NCI-H1417 treated with DMSO at 0.1 percent for 48 hours (cell line): ENCODE results near the gene EEF2.

Experiments
- DNase-seq: peaks from one replicate; lab custom pipeline; 2025; lab: John Stamatoyannopoulos, UW

The EEF2 gene

DNA sequence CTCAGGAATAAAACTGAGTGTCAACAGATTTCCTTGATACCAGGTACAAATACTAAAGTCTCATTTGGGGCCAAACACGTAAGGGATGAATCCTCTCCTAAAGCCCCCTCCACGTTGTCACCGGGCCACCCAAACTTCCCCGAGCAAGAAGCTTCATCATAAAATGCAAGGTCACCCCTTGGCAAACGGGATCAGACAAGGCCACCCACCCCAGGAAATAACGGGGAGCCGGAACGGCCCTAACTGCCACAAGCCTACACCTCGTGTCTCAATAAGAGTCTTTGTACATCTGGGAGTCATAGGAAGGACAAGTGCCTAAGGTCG lies 717 bp downstream of the EEF2 start:
- DNase-seq, result no peak

DNA sequence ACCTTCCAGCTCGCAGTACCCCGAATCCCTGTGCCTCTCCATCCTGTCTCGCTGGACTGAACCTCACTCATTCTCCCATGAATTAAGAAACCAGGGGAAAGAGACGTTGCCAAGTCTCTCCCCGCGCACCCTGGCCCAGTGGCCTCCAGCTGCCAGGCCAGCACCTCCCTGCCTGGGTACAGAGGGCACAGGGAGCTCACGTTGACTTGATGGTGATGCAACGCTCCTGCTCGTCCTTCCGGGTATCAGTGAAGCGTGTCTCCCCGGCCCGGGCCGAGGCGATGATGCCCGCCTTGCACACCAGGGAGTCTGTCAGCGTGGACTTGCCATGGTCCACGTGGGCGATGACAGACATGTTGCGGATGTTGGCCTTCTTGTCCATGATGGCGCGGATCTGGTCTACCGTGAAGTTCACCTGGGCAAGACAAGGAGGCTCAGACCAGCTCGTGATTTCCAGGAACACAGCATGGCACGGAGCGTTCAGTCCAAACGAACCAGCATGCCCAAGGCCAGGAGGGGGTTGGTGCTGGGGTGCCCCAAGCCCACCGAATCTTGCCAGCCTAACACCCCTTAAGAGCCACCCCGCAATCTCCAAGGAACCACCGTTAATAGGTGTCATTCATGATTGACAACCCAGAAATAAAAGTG lies 1.2 kb downstream of the EEF2 start:
- no peak for DNase-seq

GRCh38 chr19:3983542-3983914 lies 1.7 kb downstream of the EEF2 start:
- DNase-seq, result no peak

DNA sequence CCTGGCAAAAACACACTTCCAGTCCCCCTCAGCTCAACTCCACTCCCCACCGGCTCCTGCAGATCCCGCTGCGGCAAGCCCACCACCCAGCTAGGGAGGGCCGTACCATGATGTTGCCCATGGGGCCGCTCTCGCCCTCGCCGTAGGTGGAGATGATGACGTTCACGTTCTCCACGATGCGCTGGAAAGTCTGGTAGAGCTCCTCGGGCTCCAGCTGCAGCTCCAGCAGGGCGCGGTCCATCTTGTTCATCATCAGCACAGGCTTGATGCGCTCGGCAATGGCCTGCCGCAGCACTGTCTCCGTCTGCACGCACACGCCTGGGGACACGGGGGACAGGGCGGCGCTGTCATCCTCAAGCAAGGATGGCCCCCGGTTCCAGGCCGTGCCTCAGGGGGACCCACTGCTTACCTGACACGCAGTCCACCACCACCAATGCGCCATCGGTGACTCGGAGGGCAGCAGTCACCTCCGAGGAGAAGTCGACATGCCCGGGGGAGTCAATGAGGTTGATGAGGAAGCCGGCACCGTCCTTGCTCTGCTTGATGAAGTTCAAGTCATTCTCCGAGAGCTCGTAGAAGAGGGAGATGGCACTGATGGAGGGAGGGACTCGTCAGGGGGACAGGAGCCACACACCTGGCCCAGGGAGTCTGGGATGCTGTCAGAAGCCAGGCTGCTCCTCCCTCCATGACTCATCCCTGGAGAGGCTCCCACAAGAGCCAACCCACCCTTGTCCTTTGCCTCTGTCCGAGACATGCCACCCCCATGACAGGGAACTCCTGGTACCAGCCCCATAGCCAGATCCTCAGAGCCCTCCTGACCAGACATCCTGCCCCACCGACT lies 2.3 kb downstream of the EEF2 start:
- DNase-seq, result no peak

DNA sequence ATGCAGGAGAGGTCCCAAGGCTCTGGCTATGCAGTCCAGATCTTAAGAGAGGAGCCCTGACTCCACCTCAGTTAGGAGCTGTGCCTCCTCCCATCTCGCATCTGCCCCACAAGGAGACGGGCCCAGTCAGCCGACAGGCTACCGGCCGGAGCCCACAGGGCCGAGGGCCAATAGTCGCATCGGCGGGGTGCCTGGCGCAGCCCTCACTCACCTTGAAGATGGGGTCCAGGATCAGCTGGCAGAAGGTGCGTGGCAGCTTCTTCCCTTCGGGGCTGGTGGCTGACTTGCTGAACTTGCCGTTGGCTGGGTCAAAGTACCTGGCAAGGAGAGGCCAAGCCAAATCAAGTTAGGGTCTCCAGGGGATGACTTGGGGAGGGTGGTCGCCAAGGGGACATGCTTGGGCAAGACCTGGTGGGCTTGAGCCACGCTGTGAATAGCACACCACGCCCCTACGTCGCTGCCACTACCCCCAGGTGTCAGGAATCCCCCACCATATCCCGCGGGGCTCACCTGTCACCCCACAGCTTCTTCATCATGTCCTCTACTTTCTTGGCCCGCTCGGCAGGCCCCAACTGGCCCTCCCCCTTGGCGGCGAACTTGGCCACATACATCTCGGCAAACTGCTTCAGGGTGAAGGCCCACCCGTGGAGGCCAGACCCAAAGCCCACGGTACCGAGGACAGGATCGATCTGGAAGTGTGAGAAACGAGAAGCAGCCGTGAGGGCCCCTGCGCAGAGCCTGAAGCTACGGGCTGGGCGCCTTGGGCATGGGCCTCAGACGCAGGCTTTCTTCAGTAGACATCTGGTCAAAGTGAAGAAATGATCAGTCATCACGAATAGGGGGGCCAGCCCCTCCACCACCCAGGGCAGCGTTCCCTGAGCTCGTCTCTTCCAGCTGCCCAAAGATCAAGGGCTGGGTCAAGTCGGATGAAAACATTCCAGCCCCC lies 3.3 kb downstream of the EEF2 start:
- no peak for DNase-seq

DNA sequence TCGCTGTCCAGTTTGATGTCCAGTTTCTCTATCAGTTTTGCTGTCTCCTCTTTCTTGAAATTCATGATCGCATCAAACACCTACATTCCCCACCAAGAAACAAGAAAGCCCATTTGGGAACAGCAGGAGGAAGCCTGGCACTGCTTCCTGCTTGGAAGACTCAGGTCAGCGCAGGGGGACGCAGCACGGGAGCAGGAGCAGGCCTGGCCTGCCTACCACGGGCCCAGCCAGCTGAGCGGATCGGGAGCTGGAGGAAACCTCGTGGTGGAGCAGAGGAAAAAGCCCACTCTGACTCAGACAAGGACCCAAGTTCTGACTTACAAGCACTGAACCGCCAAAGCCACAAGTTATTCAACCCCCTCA lies 3.9 kb downstream of the EEF2 start:
- DNase-seq, result no peak

DNA sequence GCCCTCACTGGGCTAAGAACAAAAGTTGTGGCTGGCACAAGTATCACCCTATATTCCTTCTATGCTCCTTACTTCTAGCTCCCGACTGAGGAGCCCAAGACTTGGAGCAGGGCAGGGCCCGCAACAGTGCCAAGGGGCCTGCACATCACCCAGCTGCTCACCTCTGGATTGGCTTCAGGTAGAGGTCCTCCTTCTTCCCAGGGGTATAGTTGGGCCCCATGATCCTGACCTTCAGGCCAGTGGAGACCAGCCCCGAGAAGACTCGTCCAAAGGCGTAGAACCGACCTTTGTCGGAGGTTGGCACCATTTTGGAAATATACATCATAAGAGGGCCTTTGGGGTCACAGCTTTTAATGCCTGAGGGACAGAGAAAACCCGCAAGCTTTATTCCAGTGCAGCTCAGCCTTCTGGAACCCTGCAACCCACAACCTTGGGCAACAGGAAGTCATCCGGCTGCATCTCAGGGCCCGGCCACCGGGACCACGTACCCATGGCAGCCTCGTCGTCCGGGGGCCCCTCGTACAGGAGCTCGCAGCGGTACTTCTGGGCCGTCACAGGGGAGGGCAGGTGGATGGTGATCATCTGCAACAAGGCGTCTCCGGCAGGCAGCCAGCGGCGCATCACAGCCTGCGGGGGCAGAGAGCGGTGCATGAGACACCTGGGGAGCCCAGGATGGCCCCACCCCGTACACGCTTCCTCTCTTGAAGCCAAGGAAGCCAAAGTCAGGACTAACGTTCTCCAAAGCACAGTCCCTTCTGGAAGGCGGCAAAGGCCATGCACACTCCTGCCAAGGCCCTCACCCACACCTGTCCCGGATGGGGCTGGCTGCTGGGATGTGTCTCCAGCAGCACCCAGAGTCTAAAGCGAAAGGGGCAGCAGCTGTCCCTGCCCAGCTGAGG lies 4.7 kb downstream of the EEF2 start:
- DNase-seq, result no peak

- no peak for DNase-seq
These were observed 5.5 kb downstream of the EEF2 start for GRCh38 chr19:3979674-3980352.

DNA sequence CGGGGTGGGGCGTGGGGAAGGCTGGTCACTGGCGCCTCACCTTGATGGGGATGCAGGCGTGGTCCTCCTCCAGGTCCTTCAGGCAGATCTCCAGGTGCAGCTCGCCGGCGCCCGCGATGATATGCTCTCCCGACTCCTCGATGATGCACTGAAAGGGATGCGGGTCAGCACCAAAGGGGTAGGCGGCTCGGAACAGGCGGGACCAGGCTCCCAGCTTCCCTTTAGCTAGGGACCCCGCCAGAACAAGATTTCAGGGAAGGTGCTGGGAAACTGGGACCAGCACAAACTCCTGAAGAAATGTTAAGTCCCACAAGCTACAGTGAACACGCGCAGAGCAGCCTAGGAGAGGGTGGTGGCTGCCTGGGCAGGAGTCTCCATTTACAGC lies 6.0 kb downstream of the EEF2 start:
- no peak for DNase-seq

- DNase-seq, result no peak
These were observed 7.1 kb downstream of the EEF2 start for GRCh38 chr19:3978145-3978544.

GRCh38 chr19:3977242-3978143 lies 7.8 kb downstream of the EEF2 start:
- DNase-seq, result no peak

- DNase-seq, result no peak
These were observed 8.6 kb downstream of the EEF2 start for GRCh38 chr19:3976495-3977241.

DNA sequence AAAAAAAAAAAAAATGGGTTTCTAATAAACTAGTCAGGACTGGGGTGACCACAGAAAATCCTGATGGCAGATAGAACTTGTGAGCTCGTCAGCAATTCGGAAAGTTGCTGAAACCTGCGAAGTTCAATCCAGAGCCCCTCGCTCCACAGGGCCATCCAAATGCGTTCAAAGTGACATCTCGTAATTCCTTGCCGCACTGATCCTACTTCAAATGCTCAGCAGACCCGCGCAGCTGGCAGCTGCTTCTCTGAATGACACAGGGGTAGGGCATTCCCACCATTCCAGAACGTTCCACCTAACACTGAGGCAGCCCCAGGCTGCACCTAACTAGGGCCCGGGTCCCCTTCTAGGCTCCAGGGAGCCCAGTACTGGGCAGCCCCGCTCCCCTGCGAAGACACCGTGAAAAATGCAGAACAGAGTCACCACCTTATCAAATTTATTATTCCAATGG lies 9.6 kb downstream of the EEF2 start:
- DNase-seq, result no peak

DNA sequence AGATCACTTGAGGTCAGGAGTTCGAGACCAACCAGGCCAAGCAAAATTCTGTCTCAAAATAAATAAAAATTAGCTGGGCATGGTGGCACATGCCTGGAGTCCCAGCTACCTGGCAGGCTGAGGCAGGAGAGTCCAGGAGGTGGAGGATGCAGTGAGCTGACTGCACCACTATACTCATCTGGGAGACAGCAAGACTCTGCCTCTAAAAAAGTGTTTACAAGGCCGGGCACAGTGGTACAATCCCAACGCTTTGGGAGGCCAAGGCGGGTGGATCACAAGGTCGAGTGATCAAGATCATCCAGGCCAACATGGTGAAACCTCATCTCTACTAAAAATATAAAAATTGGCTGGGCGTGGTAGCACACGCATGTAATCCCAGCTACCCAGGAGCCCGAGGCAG lies 10.1 kb downstream of the EEF2 start:
- no peak for DNase-seq

DNA sequence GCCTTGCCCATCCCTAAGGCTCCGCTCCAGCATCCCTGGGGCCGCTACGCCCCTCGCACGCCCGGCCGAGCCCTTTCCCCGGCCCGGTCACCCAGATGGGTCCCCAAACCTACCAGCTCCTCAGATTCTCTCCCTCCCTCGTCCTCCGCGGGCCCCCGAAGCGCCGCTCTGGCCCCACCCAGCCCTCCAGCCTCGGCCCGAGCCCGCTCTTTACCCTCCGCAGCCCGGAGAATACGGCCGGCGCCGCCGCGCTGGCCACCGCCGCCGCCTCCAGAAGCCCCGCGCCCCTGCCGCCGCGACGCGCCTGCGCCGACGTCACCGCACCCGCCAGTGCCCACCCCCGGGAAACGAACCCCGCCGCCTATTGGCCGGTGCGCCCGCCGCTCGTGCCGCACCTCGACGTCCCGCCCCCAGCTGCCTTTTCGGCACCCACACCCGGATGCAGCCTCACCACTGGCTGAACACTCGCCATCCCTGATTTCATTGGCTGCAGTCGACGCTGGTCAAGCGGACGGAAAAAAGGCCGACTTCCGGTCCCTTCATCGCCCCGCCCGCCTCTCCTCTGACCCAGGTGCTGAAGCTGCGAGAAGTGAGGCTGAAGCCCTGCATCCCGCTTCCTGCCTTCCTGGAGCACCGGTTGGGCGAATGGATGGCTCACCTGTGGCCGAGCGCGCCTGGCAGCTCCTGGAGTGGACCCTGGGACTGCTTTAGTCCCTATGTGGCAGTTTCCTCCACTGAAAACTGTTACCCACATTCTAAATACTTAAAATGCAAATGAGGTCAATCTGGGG lies 14.3 kb downstream of the EEF2 start, which contains the start of gene DAPK3:
TSS of gene DAPK3 (minus strand) at position 292 of the 791 bp plus-strand sequence. CDS start 1,364 bp downstream, outside the sequence.
- DNase-seq, result peak; percentile 93

DNA sequence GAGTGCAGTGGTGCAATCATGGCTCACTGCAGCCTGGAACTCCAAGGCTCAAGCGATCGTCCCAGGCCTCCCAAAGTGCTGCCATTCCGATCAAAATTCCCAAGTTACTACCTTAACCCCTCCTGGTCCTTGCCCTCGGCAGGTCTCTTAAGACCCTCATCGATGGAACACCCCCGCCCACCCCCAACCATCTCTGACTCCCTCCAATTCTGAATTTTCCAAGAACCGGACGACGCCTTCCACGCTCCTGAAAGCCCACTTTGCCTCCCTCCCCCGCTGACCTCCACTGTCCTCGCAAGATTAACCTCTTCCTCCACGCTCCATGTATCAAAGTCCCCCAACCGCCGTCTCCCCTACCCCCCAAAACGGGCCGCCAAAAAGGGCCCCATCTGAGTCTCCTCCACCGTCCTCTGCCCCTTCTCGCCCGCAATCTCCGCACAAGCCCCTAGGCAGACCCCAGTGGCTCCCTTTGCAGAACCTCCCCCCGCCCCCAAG lies 14.9 kb downstream of the EEF2 start:
- no peak for DNase-seq

DNA sequence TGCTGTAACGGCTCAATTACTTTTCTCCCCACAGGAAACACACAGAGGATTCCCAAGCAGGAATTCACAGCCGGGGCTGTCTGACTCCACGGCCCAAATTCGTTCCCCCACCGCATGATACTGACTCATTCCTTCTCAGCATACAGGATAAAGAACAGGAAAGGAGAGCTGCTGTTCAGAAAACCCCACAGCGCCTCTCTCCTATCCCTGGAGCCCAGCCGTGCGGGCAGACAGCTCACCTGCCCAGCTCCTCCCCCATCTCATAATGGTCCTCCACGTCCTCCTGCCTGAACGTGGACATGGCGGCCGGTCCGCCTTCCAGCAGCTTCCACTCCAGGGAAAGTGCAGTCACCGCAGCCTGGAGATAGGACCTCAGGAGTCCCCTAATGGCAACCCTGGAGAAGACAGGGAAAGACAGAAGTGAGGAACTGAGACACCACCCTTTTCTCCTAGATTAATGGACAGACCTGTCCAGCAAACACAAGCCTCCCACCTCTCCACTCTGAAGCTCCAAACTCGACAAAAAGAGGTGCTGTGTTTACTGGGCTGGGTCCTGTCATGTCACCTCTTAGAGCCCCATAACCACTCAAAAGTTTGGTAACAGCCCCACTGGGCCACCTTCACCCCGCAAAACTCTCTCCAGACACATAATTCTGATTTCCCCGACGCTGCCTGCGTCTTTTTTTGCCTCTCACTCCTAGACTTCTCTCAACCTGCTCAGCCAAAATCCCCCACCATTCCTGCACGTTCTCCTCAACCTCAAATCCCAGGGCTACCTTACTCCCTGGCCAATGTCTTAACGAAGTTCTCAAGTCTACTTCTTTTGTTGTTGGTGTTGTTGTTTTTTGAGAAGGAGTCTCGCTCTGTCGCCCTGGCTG lies 15.6 kb downstream of the EEF2 start:
- no peak for DNase-seq
